Activated CD8-positive, alpha-beta memory T cell treated with anti-CD3 and anti-CD28 coated beads for 36 hours (primary cell): Measurements from ENCODE around the gene DRAM1. TPM values are rescaled to one million over a fixed set of nuclear protein-coding genes. Genes with fewer than 3 reads are reported as not detected.

Experiments
- CTCF ChIA-PET: fragments of 350-600 bp; sonication (Branson Sonifier 250); formaldehyde crosslinking; loops from one replicate; lab custom pipeline; 2021; ENCODE audit warnings: antibody characterized with exemption; lab: Charles Lee
- POLR2A ChIA-PET: fragments of 350-600 bp; sonication (Branson Sonifier 250); formaldehyde crosslinking; loops from one replicate; lab custom pipeline; 2021; ENCODE audit warnings: antibody characterized with exemption; lab: Charles Lee
- total RNA-seq, 2 experiments: library from RNA; stranded (reverse); gene quantifications; one replicate each; pipeline ENCODE4 v1.2.3, GENCODE V29; 2021

DRAM1 gene, protein sequence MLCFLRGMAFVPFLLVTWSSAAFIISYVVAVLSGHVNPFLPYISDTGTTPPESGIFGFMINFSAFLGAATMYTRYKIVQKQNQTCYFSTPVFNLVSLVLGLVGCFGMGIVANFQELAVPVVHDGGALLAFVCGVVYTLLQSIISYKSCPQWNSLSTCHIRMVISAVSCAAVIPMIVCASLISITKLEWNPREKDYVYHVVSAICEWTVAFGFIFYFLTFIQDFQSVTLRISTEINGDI
- 1 to 10 TPM; 4.9 to 6.0 TPM for total RNA-seq

DNA sequence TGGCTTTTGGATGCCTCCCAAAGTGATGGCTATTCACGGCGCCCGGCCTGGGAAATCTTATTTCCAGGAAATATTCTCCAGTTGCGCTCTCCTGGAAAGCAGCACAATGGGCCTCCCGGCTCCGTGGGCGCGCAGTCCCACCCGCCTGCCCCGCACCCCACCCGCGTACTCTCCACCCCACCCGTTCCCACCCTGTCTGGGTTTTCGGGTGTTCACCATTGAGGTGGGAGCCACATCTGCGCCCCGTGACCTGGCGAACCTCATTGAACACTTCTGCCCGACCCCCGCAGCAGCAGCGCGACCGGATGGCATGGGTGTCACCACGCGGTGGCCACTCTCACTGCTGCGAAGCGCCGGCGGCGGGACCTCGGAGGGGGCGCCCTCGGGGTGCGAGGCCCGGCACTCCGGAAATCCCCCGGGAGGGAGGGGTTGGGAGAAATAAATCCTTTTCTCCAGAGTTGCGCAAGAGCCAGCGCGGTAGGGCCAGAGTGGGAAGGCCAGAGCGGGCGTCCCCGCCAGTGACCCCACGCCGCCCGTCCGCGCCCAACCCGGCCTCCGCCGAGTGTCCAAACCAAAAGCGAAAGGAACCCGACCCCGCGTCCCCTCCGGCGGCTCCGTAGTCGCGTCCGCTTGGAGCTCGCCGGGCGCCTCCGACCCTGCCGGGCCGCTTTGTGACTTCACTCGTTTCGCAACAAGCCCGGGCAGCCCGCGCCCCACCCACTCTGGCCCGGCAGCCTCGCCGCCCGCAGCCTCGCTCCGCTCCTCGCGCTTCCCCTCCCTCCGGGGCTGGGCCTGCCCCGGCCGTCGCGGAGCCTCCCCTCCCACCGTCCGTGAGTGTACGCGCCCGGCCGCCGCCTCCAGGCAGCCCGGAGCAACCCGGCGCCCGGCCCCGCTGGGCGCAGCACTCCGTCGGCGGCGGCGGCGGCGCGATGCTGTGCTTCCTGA, at the start of gene DRAM1:
Gene DRAM1, plus strand, starts transcription at position 720 of the 945 bp plus-strand sequence. Its CDS starts 210 bp downstream, at position 930.
- CTCF ChIA-PET = no interaction called here
- POLR2A ChIA-PET = interaction anchor here (0.5 to 0.7 kb wide), 3 partner anchors 14 to 185 kb away, joined by 3 to 5 read pairs (median 4); partner anchors contain the start of gene WASHC3

DNA sequence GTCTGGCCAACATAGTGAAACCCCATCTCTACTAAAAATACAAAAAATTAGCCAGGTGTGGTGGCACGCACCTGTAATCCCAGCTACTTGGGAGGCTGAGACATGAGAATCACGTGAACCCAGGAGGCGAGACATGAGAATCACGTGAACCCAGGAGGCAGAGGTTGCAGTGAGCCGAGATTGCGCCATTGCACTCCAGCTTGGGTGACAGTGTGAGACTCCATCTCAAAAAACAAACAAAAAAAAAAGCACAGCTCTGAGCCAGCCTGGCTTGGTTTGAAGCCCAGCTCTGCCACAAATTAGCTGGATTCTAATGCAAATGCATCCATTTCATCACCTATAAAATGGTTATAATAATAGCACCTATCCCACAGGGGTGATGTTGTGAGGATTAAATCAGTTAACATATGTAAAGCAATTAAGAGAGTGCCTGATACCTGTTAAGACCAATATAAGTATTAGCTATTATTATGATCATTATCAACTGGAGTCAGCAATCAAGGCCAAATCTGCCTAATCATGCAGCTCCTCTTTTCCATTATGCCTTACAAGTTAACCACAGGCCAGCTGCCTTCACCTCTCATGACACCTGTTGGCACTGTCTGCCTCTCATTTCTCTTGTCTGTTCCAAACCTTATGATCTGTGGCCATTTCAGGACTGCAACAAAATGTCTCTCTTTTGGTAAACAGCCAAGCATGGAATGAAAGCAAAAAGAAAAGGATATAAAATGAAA, 48.8 kb upstream of the DRAM1 start:
- CTCF ChIA-PET = interaction anchor here (0.6 to 4.1 kb wide), 6 partner anchors 8 to 56 kb away, joined by 3 to 38 read pairs (median 12); no protein-coding TSS in a partner anchor

DNA sequence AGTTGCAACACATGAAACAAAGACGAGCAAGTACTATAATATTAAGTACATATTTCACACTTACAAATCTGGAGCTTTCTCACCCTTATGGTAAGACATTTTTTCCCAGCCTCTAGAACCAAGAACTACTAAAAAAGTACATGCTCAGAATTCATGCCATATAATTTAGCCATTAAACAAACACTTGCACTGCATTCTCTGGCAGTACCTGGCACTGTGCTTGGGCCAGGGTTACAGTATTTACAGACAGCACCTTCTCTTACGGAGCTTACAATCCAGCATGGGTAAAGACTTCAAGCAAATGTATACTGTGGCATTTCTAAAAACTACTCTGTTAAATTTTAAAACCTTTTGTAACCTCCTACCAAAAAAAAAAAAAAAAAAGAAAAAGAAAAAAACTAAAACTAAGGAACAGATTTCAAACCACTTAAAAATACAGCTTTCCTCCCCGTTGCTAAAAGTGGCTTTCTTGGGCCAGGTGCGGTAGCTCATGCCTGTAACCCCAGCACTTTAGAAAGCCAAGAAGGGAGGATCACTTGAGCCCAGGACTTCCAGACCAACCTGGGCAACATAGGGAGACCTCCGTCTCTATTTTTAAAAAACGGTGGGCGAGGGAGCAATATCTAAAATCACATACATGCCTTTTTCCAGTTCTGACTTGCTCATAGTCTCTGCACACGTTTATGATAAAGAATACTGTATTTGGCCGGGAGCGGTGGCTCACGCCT, 47.6 kb upstream of the DRAM1 start:
- ChIA-PET POLR2A (interaction anchor here (1.0 kb wide), 1 partner anchor 37 kb away, joined by 3 read pairs; no protein-coding TSS in a partner anchor), CTCF (interaction anchor here (0.7 to 4.1 kb wide), 10 partner anchors 9 to 57 kb away, joined by 3 to 38 read pairs (median 5); no protein-coding TSS in a partner anchor)

More for the DNA sequence above, 48.8 kb upstream of the DRAM1 start:
- POLR2A ChIA-PET = no interaction called here

DNA sequence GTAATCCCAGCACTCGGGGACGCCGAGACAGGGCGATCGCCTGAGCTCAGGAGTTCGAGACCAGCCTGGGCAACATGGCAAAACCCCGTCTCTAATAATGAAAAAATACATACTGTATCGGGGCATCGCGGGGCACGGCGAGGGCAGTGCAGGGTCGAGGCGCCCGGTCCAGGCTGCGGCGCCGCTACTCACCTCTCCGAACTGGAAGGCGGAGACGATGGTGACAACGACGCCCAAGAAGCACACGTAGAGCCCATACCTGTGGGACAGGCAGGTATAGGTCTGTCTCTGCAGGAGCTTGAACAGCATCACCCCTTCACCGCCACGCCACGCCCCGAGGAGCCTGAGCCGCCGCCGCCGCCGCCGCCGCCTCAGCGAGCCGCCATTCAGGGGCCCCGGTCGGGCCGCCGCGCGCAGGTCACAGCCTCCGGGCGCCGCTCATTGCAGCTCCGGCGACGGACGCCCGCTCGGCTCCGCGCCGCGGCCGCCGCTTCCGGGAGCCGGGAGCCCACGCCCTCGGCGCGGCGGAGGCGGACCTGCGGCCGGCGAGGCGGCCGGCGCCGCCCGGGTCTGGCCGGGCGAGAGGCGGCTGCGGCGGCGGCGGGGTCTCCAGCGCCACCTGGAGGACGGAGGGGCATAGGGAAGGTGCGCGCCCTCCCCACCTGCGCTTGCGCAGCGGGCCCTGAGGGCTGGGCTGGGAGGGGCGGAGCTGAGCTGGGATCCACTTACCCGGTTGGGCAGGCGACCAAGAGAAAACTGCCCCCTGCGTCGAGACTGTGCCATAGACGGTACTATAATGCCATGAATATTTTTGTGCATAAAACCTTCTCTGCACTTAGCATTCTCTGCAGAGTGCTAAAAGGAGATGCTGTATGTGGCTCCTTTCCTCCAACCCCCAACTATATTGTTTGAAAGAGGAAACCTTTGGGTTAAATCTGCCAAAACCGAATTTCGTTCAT, 46.7 kb upstream of the DRAM1 start, which contains the start of gene GNPTAB:
Gene GNPTAB, minus strand, starts transcription at position 593 of the 959 bp plus-strand sequence. Its CDS starts 284 bp downstream, at position 309.
- ChIA-PET POLR2A (interaction anchor here (1.0 kb wide), 1 partner anchor 37 kb away, joined by 3 read pairs; no protein-coding TSS in a partner anchor), CTCF (interaction anchor here (1.0 to 4.1 kb wide), 12 partner anchors 9 to 58 kb away, joined by 3 to 38 read pairs (median 4); no protein-coding TSS in a partner anchor)

DNA sequence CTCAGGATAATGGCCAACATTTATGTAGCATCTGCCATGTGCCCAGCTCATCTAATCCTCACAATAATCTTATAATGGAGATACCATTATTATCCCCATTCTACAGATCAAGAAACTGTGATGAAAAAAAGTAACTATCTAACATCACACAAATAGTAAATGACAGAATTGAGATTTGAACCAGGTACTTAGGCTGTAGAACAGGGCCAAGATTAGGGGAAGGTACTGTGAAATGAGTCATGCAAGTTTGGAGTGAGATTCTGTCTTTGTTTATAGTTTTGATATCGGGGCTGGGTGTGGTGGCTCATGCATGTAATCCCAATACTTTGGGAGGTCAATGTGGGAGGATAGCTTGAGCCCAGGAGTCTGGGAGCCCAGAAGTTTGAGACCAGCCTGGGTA, 45.4 kb upstream of the DRAM1 start:
- ChIA-PET CTCF (interaction anchor here (0.6 to 4.1 kb wide), 7 partner anchors 8 to 271 kb away, joined by 3 to 38 read pairs (median 4); no protein-coding TSS in a partner anchor), POLR2A (no interaction called here)

DNA sequence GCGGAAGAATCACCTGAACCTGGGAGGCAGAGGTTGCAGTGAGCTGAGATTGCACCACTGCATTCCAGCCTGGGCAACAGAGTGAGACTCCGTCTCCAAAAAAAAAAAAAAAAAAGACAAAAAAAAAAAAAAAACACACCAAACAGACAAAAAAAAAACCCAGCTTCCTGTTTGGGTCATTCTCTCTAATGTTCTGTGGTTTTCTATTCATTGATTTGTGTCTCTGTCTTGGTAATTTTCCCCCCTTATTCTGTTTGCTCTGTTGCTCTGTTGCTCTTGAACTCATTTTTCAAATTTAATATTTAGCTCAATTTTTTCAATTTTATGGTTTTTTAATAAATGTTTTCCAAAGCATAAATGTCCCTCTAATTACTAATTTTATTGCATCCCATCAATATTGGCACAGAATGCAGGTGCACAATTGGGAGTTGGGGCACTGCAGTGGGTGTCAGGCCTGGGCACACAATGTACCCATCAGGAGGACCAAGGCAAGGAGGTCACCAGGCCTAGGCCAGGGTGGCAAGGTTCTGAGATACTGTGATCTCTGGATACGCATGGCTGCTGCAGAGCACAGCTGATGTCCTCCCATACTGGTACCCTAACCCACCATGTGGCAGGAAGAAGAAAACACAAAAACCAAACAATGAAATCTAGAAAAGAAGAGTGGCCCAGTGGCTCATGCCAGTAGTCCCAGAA, 38.6 kb upstream of the DRAM1 start:
- ChIA-PET CTCF (interaction anchor here (0.6 to 5.7 kb wide), 15 partner anchors 8 to 197 kb away, joined by 3 to 56 read pairs (median 5); partner anchors contain the start of gene GNPTAB), POLR2A (interaction anchor here (0.6 kb wide), 1 partner anchor 469 kb away, joined by 3 read pairs; no protein-coding TSS in a partner anchor)

DNA sequence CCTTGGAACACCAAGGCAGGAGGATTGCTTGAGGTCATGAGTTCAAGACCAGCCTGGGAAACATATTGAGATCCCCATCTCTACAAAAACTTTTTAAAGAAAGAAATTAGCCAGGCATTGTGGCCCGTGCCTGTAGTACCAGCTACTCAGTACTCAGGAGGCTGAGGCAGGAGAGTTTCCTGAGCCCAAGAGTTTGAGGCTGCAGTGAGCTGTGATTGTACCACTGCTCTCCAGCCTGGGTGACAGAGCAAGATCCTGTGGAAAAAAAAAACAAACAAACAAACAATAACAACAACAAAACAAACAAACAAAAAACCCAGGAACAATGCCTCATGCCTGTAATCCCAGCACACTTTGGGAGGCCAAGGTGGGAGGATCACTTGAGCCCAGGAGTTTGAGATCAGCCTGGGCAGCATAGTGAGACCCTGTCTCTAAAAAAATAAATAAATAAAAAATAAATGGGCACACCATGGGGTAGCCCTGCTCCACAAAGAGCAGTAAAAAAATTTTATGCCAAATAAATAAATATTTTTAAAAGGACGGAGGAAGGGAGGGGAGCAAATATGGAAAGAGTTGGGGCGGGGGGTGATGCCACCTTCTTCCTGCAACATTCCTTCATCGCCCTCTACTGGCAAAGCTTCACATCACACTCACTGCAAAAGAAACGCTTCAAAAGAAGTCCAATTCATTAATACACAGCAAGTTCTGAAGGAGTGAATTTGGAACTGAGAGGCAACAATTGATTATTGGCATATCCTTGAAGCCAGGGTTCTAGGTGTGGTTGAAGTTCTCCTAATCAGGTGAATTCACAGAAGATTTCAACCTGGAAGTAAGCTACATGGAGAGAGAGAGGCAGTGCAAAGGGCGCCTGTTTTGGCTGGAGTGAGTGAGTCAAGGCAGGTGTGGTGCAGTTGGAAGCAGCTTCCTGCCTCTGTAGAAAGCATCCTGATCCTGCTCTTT, 37.8 kb upstream of the DRAM1 start:
- CTCF ChIA-PET = interaction anchor here (0.6 to 5.7 kb wide), 23 partner anchors 9 to 196 kb away, joined by 3 to 56 read pairs (median 4); partner anchors contain the start of gene GNPTAB
- POLR2A ChIA-PET = no interaction called here

DNA sequence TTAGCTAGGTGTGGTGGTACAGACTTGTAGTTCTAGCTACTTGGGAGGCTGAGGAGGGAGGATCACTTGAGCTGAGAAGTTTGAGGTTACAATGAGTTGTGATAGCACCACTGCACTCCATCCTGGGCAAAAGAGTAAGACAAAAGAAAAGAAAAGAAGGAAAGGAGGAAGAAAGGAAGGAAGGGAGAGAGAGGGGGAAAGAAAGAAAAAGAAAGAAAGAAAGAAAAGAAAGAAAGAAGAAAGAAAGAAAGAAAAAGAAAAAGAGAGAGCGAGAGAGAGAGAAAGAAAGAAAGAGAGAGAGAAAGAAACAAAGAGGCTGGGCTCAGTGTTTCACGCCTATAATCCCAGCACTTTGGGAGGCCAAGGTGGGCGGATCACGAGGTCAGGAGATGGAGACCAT, 36.3 kb upstream of the DRAM1 start:
- ChIA-PET POLR2A (interaction anchor here (0.6 kb wide), 1 partner anchor 66 kb away, joined by 7 read pairs; no protein-coding TSS in a partner anchor), CTCF (interaction anchor here (1.3 to 5.7 kb wide), 4 partner anchors 11 to 81 kb away, joined by 3 to 56 read pairs (median 13); partner anchors contain the start of gene GNPTAB)

DNA sequence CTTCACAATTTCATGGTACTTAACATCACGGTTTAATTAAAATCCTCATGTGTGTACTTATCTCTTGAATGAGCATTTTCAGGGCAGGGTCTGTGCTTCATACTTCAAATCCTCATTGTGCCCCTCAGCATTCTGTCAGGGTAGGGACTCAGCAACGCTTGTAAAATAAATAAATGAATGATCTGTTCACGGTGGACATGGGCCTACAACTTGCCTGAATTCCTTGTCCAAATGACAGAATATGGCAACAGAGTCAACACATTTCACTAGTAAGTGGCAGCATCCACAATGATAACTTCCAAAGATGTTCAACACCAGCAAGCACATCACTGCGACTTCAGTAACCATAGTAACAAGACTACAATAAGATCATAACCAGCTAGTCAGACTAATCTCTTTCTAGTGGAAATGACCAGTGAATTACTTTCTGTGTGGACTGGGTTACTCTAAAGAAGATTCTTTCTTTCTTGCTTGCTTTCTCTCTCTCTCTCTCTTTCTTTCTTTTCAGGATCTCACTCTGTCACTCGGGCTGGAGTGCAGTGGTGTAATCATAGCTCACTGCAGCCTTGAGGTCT, 32.2 kb upstream of the DRAM1 start:
- CTCF ChIA-PET = no interaction called here
- POLR2A ChIA-PET = no interaction called here

DNA sequence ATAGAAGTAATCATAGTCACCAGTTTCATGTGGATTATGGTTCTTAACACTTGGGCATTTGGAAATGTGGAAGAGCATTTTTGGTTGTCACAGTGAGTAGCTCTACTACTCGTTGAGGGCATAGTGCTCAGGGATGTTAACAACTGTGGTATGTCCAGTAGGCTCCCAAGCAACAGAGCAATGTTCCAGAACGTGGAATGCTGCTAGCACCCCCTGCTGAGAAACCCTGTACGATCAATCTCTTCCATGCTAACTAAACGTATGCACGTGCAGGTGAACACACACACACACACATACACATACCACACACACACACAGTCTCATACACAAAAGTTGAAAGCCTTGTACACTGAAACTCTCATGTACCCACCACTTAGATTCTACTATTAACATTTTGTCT, 30.1 kb upstream of the DRAM1 start:
- CTCF ChIA-PET = interaction anchor here (0.5 to 1.6 kb wide), 3 partner anchors 16 to 144 kb away, joined by 3 read pairs; partner anchors contain the start of gene GNPTAB
- POLR2A ChIA-PET = no interaction called here

DNA sequence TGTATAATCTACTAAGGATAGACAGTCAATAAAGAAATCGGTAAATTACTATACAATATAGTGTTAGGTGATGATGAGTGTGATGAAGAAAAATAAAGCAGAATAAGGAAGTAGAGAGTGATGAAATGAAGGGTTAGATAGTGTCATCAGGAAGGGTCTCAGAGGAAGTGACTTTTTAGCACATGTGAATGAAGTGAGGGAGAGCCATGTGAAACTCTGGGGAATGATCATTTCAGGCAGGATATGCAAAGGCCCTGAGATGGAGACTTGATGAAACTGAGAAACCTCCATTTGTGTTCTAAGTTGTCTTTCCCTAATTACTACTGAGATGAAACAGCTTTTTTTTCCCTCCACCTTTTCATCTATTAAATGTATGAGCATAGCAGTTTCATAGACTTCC, 27.2 kb upstream of the DRAM1 start:
- POLR2A ChIA-PET = no interaction called here
- CTCF ChIA-PET = interaction anchor here (1.6 kb wide), 1 partner anchor 10 kb away, joined by 3 read pairs; no protein-coding TSS in a partner anchor

DNA sequence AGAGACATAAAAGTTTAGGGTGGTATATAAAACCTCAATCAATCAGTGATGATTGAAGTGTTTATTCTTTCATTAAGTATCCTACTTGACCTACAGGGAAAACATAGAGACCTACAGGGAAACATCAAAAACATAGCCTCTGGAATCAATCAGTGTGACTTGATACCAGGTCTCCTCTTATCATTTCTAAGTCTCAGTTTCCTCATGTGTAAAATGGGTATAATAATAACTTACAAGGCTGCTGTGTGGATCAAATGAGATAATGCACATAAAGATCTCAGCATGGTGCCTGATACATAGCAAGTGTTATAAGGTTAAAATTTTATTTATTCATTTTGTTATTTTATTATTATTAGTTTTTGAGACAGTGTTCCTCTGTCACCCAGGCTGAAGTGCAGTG, 24.4 kb upstream of the DRAM1 start:
- POLR2A ChIA-PET = no interaction called here

DNA sequence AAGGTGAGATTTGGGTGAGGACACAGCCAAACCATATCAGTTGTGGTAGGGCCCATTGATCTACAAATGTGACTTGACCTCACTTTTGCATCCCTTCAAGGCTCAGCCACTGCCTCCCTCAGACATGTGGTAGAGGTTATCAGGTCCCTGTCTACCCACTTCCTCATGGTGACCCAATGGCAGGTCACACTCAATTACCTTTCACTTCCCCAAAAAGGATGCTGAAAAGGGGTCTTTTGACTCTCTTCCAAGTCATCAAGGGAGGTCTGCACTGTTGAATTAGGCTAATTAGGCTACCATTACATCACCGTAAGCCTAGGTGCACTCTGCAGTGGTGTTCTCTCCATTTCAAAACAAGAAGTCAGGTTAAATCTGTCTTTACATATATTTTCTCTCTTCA, 22.6 kb upstream of the DRAM1 start:
- CTCF ChIA-PET = no interaction called here
- POLR2A ChIA-PET = interaction anchor here (0.6 kb wide), 1 partner anchor 62 kb away, joined by 3 read pairs; no protein-coding TSS in a partner anchor

More for the DNA sequence above, 24.4 kb upstream of the DRAM1 start:
- CTCF ChIA-PET = no interaction called here

DNA sequence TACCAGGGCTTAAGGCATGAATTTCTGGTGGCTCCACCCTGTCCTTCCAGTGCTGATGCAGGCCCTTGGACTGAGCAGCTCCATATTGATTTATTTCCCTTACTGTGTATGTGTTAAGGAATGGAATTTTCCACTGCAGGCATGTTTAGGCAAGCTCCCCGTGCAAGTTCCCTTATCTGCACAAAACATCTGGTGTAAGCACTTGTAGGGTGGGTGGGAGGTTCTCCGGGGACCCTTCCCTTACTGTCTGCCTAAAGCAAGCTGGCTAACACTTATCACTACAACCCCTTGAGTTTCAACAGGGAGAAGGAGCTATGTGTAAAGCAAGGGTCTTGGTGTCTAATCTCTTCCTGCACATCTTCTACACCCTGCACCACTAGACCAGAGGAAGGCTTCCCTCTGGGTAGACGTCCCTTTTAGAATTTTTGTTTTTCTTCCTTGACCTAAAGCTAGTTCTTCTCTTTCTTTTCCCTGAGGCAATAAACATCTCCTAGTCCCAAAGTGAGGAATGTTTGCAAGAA, 22.0 kb upstream of the DRAM1 start:
- ChIA-PET POLR2A (interaction anchor here (0.6 kb wide), 1 partner anchor 62 kb away, joined by 3 read pairs; no protein-coding TSS in a partner anchor), CTCF (no interaction called here)
